ENCODE results near the gene NRBF2. TPM values are rescaled to one million over a fixed set of nuclear protein-coding genes. Genes with fewer than 3 reads are reported as not detected.

NRBF2 gene
- total and polyA plus RNA-seq, 9 of the 15 experiments (the other 6 are each of a cell fraction or from before 2014, with no cell fraction given): 20.8 to 52.1 (median 30.5) TPM

- TF ChIP-seq KAT2B (IDR thresholded peaks at IDR 0.05; ENCODE audit: low read depth, low read length) (no peak), NFYB (IDR thresholded peaks at IDR 0.05; ENCODE audit: extremely low read depth, insufficient read length) (no peak), CTCF (IDR thresholded peaks at IDR 0.05 in 2 of 3, conservative IDR thresholded peaks at IDR 0.05 in 1 of 3; ENCODE audit: insufficient read depth in 2 of 3, low read depth in 1 of 3, low read length in 3 of 3) (no peak), FOXK2 (conservative IDR thresholded peaks at IDR 0.05 in 1 of 2, IDR thresholded peaks at IDR 0.05 in 1 of 2; ENCODE audit: low read depth in 2 of 2) (no peak), HINFP (tag; conservative IDR thresholded peaks at IDR 0.05; ENCODE audit: low read depth) (no peak), RBM39 (optimal IDR thresholded peaks at IDR 0.05; ENCODE audit: low read depth, low read length) (no peak), EWSR1 (IDR thresholded peaks at IDR 0.05; ENCODE audit: borderline replicate concordance, low read depth, partially characterized antibody) (no peak), SMARCC2 (IDR thresholded peaks at IDR 0.05; ENCODE audit: low read depth) (no peak), IRF9 (tag; IDR thresholded peaks at IDR 0.05) (no peak), ATF6 (CRISPR knock-in tag; IDR thresholded peaks at IDR 0.05) (no peak), FUS (optimal IDR thresholded peaks at IDR 0.05; ENCODE audit: low read depth, low read length) (no peak)
Observed at GRCh38 chr10:63106111-63106755, 26.9 kb upstream of the NRBF2 start (continued).
